Transverse colon (tissue), 4 donors: Measurements from ENCODE around the gene DCTN5. TPM values are rescaled to one million over a fixed set of nuclear protein-coding genes. Genes with fewer than 3 reads are reported as not detected.

Experiments used
- DNase-seq: peaks from one replicate; pipeline ENCODE4 v3.0.0-alpha.2; 2019
- H3K27ac ChIP-seq, 4 donors: fragments of 200-600 bp; sonication (generic); 2 replicates each; pipeline ENCODE4 v1.5.1; 2016 to 2018; ENCODE audit warnings: inconsistent platforms in 4 of 4
- H3K27me3 ChIP-seq: fragments of 200-600 bp; sonication (generic); 2 replicates; pipeline ENCODE4 v1.5.1; 2017; ENCODE audit warnings: inconsistent platforms
- H3K36me3 ChIP-seq, 4 donors: fragments of 200-600 bp; sonication (generic); 2 replicates each; pipeline ENCODE4 v1.5.1; 2017 to 2019; ENCODE audit warnings: inconsistent platforms in 4 of 4
- H3K4me1 ChIP-seq, 4 donors: fragments of 200-600 bp; sonication (generic); 2 replicates each; pipeline ENCODE4 v1.5.1; 2017 to 2020; ENCODE audit warnings: inconsistent platforms in 4 of 4
- H3K4me3 ChIP-seq, 4 donors: fragments of 200-600 bp; sonication (generic); 1 replicate in 1 of 4; 2 replicates in 3 of 4; pipeline versions ENCODE4 v1.5.1 to v1.6.1; 2017 to 2019; ENCODE audit warnings: inconsistent platforms in 4 of 4
- H3K9me3 ChIP-seq, 2 donors: fragments of 200-600 bp; sonication (generic); 2 replicates each; pipeline ENCODE4 v1.5.1; 2017 to 2019; ENCODE audit warnings: inconsistent platforms in 2 of 2
- EP300 ChIP-seq: sonication (generic); formaldehyde crosslinking; IDR thresholded peaks from one replicate; pipeline ENCODE4 v1.6.1; 2017; ENCODE audit warnings: antibody characterized with exemption, low read depth
- POLR2A ChIP-seq: fragments of 450-650 bp; IDR thresholded peaks from one replicate; pipeline ENCODE4 v1.6.1; 2016; ENCODE audit warnings: antibody characterized with exemption, mild to moderate bottlenecking, moderate library complexity
- POLR2AphosphoS5 ChIP-seq, 3 donors: sonication (generic); formaldehyde crosslinking; IDR thresholded peaks; one replicate each; pipeline ENCODE4 v1.6.1; 2016; ENCODE audit warnings: antibody characterized with exemption in 3 of 3
- WGBS, 2 donors: methylation state at CpG; one replicate each; pipeline ENCODE4 v1.1.5; 2018; ENCODE audit warnings: low coverage in 1 of 2; 5-methylcytosine and 5-hydroxymethylcytosine counted together
- in situ Hi-C, 4 donors: fragments of 200-750 bp; cut with MboI; loops; one replicate each; pipeline versions ENCODE4 v1.15.0 to v1.15.1; 2017; ENCODE audit warnings: low sequenced_read_pairs in 3 of 4, low pct_ligation_motif_present in 1 of 4, low pct_unique_long_range_greater_than_20kb in 1 of 4
- intact Hi-C: fragments of 100-400 bp; cut with DNase I; formaldehyde crosslinking; loops from one replicate; pipeline ENCODE4 v1.15.1; 2023; ENCODE audit warnings: low total_unique reads
- total RNA-seq, 4 donors: library from RNA; depleted of rRNA; stranded (reverse); fragments of >200 nt; gene quantifications; one replicate each; pipeline ENCODE4 v1.1.0, GENCODE V29; 2016
- TF ChIP-seq, protein P1 (sequence below), 5 experiments: fragments of 200-600 bp in 3 of 5; fragments of 450-650 bp in 2 of 5; sonication (generic) in 3 of 5; IDR thresholded peaks; 1 replicate in 2 of 5; 2 replicates in 3 of 5; pipeline ENCODE4 v1.5.1; 2016 to 2017; ENCODE audit warnings: antibody characterized with exemption in 5 of 5, inconsistent platforms in 3 of 5, mild to moderate bottlenecking in 2 of 5, moderate library complexity in 1 of 5

DCTN5 gene
- total RNA-seq, 4 donors from 2014 or later: 8.0 to 52.2 (median 37.5) TPM

DNA sequence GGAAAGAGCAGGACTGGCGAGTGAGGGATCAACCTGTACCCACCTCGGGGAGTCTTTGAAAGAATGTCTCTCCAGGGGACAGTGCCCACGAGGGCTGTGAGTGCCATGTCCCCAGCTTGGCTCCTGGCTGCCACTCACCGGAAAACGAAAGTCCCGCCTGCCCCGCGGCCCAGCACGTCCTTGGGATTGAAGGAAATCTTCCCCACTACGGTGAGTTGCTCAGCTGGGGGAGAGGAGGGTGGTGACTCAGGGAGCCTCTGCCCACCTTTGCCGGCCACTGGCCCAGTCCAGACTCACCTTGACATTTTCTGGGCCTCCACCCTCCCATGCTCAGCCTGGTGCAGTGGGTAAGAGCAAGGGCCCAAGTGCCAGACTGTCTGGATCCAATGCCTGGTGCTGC is 54.5 kb downstream of the DCTN5 start:
- intact Hi-C loops: no loop called here
- Histone ChIP-seq H3K27ac (no peak overlapping the region), H3K36me3 (peaks cover 0 to 4% (median 1%) of the 10 kb centered on the region in 4 donors), H3K27me3 (no peaks in the 10 kb centered on the region), H3K9me3 (no peaks in the 10 kb centered on the region), H3K4me1 (peaks cover 0 to 8% (median 3%) of the 10 kb centered on the region in 4 donors), H3K4me3 (no peak overlapping the region)
- no peak for TF ChIP-seq POLR2A
- TF ChIP-seq EP300: no peak
- TF ChIP-seq, protein P1, sequence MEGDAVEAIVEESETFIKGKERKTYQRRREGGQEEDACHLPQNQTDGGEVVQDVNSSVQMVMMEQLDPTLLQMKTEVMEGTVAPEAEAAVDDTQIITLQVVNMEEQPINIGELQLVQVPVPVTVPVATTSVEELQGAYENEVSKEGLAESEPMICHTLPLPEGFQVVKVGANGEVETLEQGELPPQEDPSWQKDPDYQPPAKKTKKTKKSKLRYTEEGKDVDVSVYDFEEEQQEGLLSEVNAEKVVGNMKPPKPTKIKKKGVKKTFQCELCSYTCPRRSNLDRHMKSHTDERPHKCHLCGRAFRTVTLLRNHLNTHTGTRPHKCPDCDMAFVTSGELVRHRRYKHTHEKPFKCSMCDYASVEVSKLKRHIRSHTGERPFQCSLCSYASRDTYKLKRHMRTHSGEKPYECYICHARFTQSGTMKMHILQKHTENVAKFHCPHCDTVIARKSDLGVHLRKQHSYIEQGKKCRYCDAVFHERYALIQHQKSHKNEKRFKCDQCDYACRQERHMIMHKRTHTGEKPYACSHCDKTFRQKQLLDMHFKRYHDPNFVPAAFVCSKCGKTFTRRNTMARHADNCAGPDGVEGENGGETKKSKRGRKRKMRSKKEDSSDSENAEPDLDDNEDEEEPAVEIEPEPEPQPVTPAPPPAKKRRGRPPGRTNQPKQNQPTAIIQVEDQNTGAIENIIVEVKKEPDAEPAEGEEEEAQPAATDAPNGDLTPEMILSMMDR (IDR thresholded peaks at IDR 0.05): no peak
- no peak for TF ChIP-seq POLR2AphosphoS5 (IDR thresholded peaks at IDR 0.05)
- in situ Hi-C loops: no loop called here
- no peak for DNase-seq
- 89 to 90% methylated on average over 6 to 11 of the region's 11 CpGs for WGBS, 2 donors

DNA sequence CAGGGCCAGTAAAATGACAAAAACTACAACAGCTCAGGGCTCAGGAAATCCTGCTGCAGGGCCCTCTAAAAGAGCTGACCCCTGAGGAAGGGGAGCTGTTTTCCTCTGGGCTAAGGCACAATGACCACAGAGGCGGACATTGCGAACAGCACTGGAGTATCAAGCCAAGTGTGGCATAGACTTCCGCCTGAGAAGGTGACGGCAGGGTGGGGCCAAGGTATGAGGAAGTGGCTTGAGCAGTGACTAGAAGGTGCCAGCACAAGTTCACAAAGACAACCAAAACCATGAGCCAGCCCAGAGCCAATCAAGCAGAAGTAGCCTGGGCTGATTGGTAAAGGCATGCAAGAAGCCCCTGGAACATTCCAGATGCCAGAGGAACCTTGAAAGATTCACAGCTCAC is 57.8 kb downstream of the DCTN5 start:
- Histone ChIP-seq H3K27me3 (no peaks in the 10 kb centered on the region), H3K9me3 (no peaks in the 10 kb centered on the region), H3K36me3 (peaks cover 0 to 9% (median 0%) of the 10 kb centered on the region in 4 donors), H3K4me3 (no peak overlapping the region), H3K27ac (peak overlapping the region; percentile 77 to 86 (median 82)), H3K4me1 (peaks cover 0 to 8% (median 3%) of the 10 kb centered on the region in 4 donors)
- peak; percentile 86 for DNase-seq
- 49% methylated on average over 4 of the region's 4 CpGs; no CpG with 5 or more reads in 1 of the 2 donors for WGBS, 2 donors
- intact Hi-C loops (no loop called here), in situ Hi-C loops (no loop called here)
- TF ChIP-seq POLR2A (peak; percentile 64), EP300 (no peak), POLR2AphosphoS5 (IDR thresholded peaks at IDR 0.05) (peak in 2 of 3 donors; percentile 86 to 87)
- TF ChIP-seq, protein P1 (IDR thresholded peaks at IDR 0.05): no peak

DNA sequence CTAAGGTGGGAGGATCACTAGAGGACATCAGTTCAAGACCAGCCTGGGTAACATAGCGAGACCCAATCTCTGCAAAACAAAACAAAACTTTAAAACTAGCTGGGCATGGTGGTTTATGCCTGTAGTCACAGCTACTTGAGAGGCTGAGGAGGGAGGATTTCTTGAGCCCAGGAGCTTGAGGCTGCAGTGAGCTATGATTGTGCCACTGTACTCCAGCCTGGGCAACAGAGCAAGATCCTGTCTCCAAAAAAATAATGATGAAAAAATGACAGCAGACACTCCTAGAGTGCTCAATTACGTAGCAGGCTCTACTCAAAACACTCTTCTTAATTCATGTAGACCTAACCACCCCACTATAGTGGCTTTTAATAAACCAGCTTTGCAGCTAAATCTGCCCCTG is 58.8 kb downstream of the DCTN5 start:
- peaks cover 0 to 8% (median 3%) of the 10 kb centered on the region in 4 donors for H3K4me1 ChIP-seq
- intact Hi-C loops: no loop called here
- no peaks in the 10 kb centered on the region for H3K27me3 ChIP-seq
- peaks cover 0 to 6% (median 0%) of the 10 kb centered on the region in 4 donors for H3K36me3 ChIP-seq
- no peak for DNase-seq
- 92 to 100% methylated on average over 1 to 2 of the region's 2 CpGs for WGBS, 2 donors
- H3K4me3 ChIP-seq: no peak overlapping the region
- no peak for TF ChIP-seq EP300
- TF ChIP-seq, protein P1 (IDR thresholded peaks at IDR 0.05): no peak
- no peak for TF ChIP-seq POLR2A
- no peak for TF ChIP-seq POLR2AphosphoS5 (IDR thresholded peaks at IDR 0.05)
- peak overlapping the region; percentile 77 to 86 (median 82) for H3K27ac ChIP-seq
- no peaks in the 10 kb centered on the region for H3K9me3 ChIP-seq
- in situ Hi-C loops: no loop called here

DNA sequence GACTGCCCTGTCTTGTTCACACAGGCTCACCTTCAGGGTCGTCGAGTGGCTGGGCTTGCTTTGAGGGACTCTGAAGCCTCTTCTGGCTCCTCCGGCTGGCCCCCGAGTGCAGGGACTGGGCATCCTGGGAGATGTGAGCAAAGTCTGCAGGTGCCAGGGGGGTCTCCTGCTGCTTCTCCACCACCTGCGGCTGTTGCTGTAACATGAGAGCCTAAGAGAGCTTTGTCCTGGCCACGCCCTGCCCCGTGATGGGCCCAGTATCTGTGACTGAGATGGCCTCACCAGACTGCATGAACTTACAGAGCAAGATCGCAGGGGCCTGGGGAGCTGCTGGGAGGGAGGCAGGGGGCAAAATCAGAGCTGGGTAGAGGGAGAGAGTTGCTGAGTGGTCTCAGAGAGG is 59.2 kb downstream of the DCTN5 start:
- in situ Hi-C loops (no loop called here), intact Hi-C loops (no loop called here)
- peaks cover 0 to 8% (median 3%) of the 10 kb centered on the region in 4 donors for H3K4me1 ChIP-seq
- no peaks in the 10 kb centered on the region for H3K27me3 ChIP-seq
- no peaks in the 10 kb centered on the region for H3K9me3 ChIP-seq
- DNase-seq: peak; percentile 56
- H3K27ac ChIP-seq: peak overlapping the region; percentile 77 to 86 (median 82)
- TF ChIP-seq POLR2AphosphoS5 (IDR thresholded peaks at IDR 0.05): no peak
- TF ChIP-seq, protein P1 (IDR thresholded peaks at IDR 0.05): no peak
- no peak overlapping the region for H3K4me3 ChIP-seq
- WGBS, 2 donors: 40 to 45% methylated on average over 1 to 8 of the region's 8 CpGs
- H3K36me3 ChIP-seq: peaks cover 0 to 6% (median 0%) of the 10 kb centered on the region in 4 donors
